Activated CD4-positive, alpha-beta T cell treated with anti-CD3 and anti-CD28 coated beads, Interleukin-2, amount 10 ng/mL, durations not matched to agents 7 days and 5 days (primary cell): ENCODE results near the gene GPR15LG. TPM values are rescaled to one million over a fixed set of nuclear protein-coding genes. Genes with fewer than 3 reads are reported as not detected.
A peak's percentile ranks its signal among the peaks of the same experiment; 100 is the strongest.

Experiments used
- CTCF ChIA-PET: fragments of 350-600 bp; sonication (Branson Sonifier 250); formaldehyde crosslinking; loops from one replicate; lab custom pipeline; 2021; ENCODE audit warnings: antibody characterized with exemption; lab: Charles Lee
- POLR2A ChIA-PET: fragments of 350-600 bp; sonication (Branson Sonifier 250); formaldehyde crosslinking; loops from one replicate; lab custom pipeline; 2021; ENCODE audit warnings: antibody characterized with exemption; lab: Charles Lee
- DNase-seq: peaks from one replicate; pipeline ENCODE4 v3.0.0-alpha.2; 2020
- H3K27ac Mint-ChIP-seq: one replicate; pipeline ENCODE4 v1.8.0; 2021; ENCODE audit warnings: mild to moderate bottlenecking, moderate library complexity, mixed read lengths
- H3K27me3 Mint-ChIP-seq: one replicate; pipeline ENCODE4 v1.8.0; 2021; ENCODE audit warnings: mixed read lengths
- H3K36me3 Mint-ChIP-seq: one replicate; pipeline ENCODE4 v1.8.0; 2021; ENCODE audit warnings: low read depth, mixed read lengths
- H3K4me1 Mint-ChIP-seq: one replicate; pipeline ENCODE4 v1.8.0; 2021; ENCODE audit warnings: mixed read lengths
- H3K4me3 Mint-ChIP-seq: one replicate; pipeline ENCODE4 v1.8.0; 2021; ENCODE audit warnings: mild to moderate bottlenecking, moderate library complexity, mixed read lengths
- H3K9me3 Mint-ChIP-seq: one replicate; pipeline ENCODE4 v1.8.0; 2021; ENCODE audit warnings: mixed read lengths
- total RNA-seq, 2 experiments: library from RNA; stranded (reverse); gene quantifications; one replicate each; pipeline ENCODE4 v1.2.3, GENCODE V29; 2021

The GPR15LG gene
- total RNA-seq, 2 experiments from 2014 or later, result not detected

DNA sequence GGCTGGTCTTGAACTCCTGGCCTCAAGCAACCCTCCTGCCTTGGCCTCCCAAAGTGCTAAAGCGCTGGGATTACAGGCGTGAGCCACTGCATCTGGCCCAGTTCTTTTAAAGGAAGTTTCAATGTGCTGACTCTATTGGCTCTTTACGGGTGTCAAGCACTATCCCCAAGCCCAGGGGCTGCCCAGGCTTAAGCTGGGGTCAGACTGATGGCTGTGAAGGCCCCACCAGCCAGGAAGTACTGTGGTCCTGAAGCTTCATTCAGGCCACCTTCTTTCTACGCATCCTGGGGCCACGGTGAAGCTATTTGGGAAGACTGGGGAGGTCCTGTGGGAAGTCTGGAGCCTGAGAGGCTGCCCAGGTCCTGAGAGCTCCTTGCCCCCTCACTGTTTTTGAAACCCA is 8.0 kb downstream of the GPR15LG start:
- H3K27ac Mint-ChIP-seq, result no peak overlapping the region
- no peak for DNase-seq
- peaks cover 7% of the 10 kb centered on the region for H3K4me1 Mint-ChIP-seq
- H3K27me3 Mint-ChIP-seq, result no peaks in the 10 kb centered on the region
- ChIA-PET CTCF (interaction anchor here (1.3 to 1.5 kb wide), 2 partner anchors 14 to 33 kb away, joined by 4 read pairs; no protein-coding TSS in a partner anchor), POLR2A (interaction anchor here (0.5 kb wide), 1 partner anchor 111 kb away, joined by 3 read pairs; no protein-coding TSS in a partner anchor)
- H3K36me3 Mint-ChIP-seq, result no peaks in the 10 kb centered on the region
- H3K9me3 Mint-ChIP-seq, result no peaks in the 10 kb centered on the region
- no peak overlapping the region for H3K4me3 Mint-ChIP-seq

DNA sequence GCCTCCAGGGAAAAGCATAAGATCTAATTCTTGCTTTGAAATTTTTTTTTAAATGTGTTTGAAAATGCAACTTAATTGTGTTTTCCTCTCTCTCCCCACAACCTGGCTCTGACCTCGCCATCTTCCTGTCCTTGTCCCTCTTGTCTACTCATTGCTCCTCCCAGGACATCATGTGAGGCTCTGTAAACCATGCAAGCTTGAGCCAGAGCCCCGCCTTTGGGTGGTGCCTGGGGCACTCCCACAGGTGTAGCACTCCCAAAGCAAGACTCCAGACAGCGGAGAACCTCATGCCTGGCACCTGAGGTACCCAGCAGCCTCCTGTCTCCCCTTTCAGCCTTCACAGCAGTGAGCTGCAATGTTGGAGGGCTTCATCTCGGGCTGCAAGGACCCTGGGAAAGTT is 10.9 kb downstream of the GPR15LG start:
- peaks cover 7% of the 10 kb centered on the region for H3K4me1 Mint-ChIP-seq
- ChIA-PET POLR2A (no interaction called here), CTCF (no interaction called here)
- H3K36me3 Mint-ChIP-seq, result no peaks in the 10 kb centered on the region
- no peak overlapping the region for H3K4me3 Mint-ChIP-seq
- no peaks in the 10 kb centered on the region for H3K27me3 Mint-ChIP-seq
- no peak for DNase-seq
- H3K27ac Mint-ChIP-seq, result peak overlapping the region; percentile 43
- H3K9me3 Mint-ChIP-seq, result no peaks in the 10 kb centered on the region

GRCh38 chr10:84185526-84186175 is 12.1 kb downstream of the GPR15LG start:
- H3K27ac Mint-ChIP-seq, result no peak overlapping the region
- ChIA-PET POLR2A (no interaction called here), CTCF (no interaction called here)
- no peak for DNase-seq
- no peak overlapping the region for H3K4me3 Mint-ChIP-seq
- H3K9me3 Mint-ChIP-seq, result no peaks in the 10 kb centered on the region
- peaks cover 11% of the 10 kb centered on the region for H3K4me1 Mint-ChIP-seq
- H3K27me3 Mint-ChIP-seq, result no peaks in the 10 kb centered on the region
- H3K36me3 Mint-ChIP-seq, result no peaks in the 10 kb centered on the region

GRCh38 chr10:84188815-84189214 is 15.2 kb downstream of the GPR15LG start:
- H3K4me3 Mint-ChIP-seq, result no peak overlapping the region
- H3K27ac Mint-ChIP-seq, result no peak overlapping the region
- CTCF ChIA-PET, result no interaction called here
- no peaks in the 10 kb centered on the region for H3K9me3 Mint-ChIP-seq
- DNase-seq, result no peak
- H3K4me1 Mint-ChIP-seq, result peaks cover 20% of the 10 kb centered on the region
- POLR2A ChIA-PET, result no interaction called here
- no peaks in the 10 kb centered on the region for H3K36me3 Mint-ChIP-seq
- H3K27me3 Mint-ChIP-seq, result peaks cover 15% of the 10 kb centered on the region

GRCh38 chr10:84190621-84191020 is 17.0 kb downstream of the GPR15LG start:
- POLR2A ChIA-PET, result no interaction called here
- peaks cover 14% of the 10 kb centered on the region for H3K4me1 Mint-ChIP-seq
- CTCF ChIA-PET, result no interaction called here

GRCh38 chr10:84191106-84191505 is 17.5 kb downstream of the GPR15LG start:
- Mint-ChIP-seq H3K4me3 (no peak overlapping the region), H3K4me1 (peaks cover 14% of the 10 kb centered on the region), H3K9me3 (no peaks in the 10 kb centered on the region), H3K27me3 (peaks cover 32% of the 10 kb centered on the region), H3K36me3 (no peaks in the 10 kb centered on the region), H3K27ac (no peak overlapping the region)
- ChIA-PET POLR2A (no interaction called here), CTCF (no interaction called here)
- peak; percentile 47 for DNase-seq

More at GRCh38 chr10:84190621-84191020, 17.0 kb downstream of the GPR15LG start:
- no peak overlapping the region for H3K27ac Mint-ChIP-seq
- H3K4me3 Mint-ChIP-seq, result no peak overlapping the region
- no peak for DNase-seq
- no peaks in the 10 kb centered on the region for H3K36me3 Mint-ChIP-seq
- H3K27me3 Mint-ChIP-seq, result peaks cover 27% of the 10 kb centered on the region
- no peaks in the 10 kb centered on the region for H3K9me3 Mint-ChIP-seq

DNA sequence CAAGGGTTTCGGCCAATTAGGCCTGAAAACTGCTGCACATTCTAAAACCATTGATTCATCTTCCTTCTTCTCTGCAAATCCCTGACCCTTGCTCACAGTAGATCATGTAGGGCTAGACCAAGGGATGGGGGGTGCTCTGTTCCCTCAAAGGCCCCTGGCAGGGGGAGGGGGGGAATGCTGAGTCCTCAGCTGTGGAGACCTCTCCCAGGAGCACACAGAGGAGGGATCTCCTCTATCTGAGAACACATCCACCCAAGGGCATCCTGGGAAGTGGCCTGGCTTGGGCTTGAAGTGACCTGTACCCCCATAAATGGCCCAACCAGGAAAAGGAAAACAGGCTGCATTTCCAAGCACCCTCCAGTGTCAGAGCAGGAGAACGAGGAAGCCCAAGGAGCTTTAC is 19.7 kb downstream of the GPR15LG start:
- peaks cover 43% of the 10 kb centered on the region for H3K27me3 Mint-ChIP-seq
- H3K36me3 Mint-ChIP-seq, result no peaks in the 10 kb centered on the region
- no peaks in the 10 kb centered on the region for H3K9me3 Mint-ChIP-seq
- no peak overlapping the region for H3K4me3 Mint-ChIP-seq
- CTCF ChIA-PET, result interaction anchor here (1.0 to 1.4 kb wide), 3 partner anchors 11 to 30 kb away, joined by 3 to 6 read pairs (median 5); no protein-coding TSS in a partner anchor
- DNase-seq, result no peak
- H3K27ac Mint-ChIP-seq, result no peak overlapping the region
- H3K4me1 Mint-ChIP-seq, result peaks cover 14% of the 10 kb centered on the region
- POLR2A ChIA-PET, result no interaction called here

- H3K27ac Mint-ChIP-seq, result no peak overlapping the region
- H3K9me3 Mint-ChIP-seq, result no peaks in the 10 kb centered on the region
- no peaks in the 10 kb centered on the region for H3K36me3 Mint-ChIP-seq
- no peak overlapping the region for H3K4me3 Mint-ChIP-seq
- CTCF ChIA-PET, result interaction anchor here (1.2 to 1.4 kb wide), 2 partner anchors 11 to 24 kb away, joined by 3 to 6 read pairs; no protein-coding TSS in a partner anchor
- peaks cover 14% of the 10 kb centered on the region for H3K4me1 Mint-ChIP-seq
- DNase-seq, result no peak
- H3K27me3 Mint-ChIP-seq, result peaks cover 44% of the 10 kb centered on the region
- POLR2A ChIA-PET, result no interaction called here
Measured at GRCh38 chr10:84193846-84194423, 20.3 kb downstream of the GPR15LG start.

- peaks cover 44% of the 10 kb centered on the region for H3K27me3 Mint-ChIP-seq
- DNase-seq, result peak; percentile 36
- no peak within 1 kb of the TSS for H3K27ac Mint-ChIP-seq
- CTCF ChIA-PET, result interaction anchor here (0.6 to 1.2 kb wide), 3 partner anchors 12 to 26 kb away, joined by 3 to 4 read pairs (median 3); no protein-coding TSS in a partner anchor
- no peaks in the 10 kb centered on the region for H3K9me3 Mint-ChIP-seq
- POLR2A ChIA-PET, result no interaction called here
- peak within 1 kb of the TSS; percentile 20 for H3K4me3 Mint-ChIP-seq
- H3K36me3 Mint-ChIP-seq, result no peaks in the 10 kb centered on the region
- H3K4me1 Mint-ChIP-seq, result peaks cover 14% of the 10 kb centered on the region
Measured at GRCh38 chr10:84194424-84195043, 20.9 kb downstream of the GPR15LG start, which contains the start of gene CDHR1. Gene CDHR1, plus strand, starts transcription at chr10:84194537. Its CDS starts 224 bp downstream, at chr10:84194761.

DNA sequence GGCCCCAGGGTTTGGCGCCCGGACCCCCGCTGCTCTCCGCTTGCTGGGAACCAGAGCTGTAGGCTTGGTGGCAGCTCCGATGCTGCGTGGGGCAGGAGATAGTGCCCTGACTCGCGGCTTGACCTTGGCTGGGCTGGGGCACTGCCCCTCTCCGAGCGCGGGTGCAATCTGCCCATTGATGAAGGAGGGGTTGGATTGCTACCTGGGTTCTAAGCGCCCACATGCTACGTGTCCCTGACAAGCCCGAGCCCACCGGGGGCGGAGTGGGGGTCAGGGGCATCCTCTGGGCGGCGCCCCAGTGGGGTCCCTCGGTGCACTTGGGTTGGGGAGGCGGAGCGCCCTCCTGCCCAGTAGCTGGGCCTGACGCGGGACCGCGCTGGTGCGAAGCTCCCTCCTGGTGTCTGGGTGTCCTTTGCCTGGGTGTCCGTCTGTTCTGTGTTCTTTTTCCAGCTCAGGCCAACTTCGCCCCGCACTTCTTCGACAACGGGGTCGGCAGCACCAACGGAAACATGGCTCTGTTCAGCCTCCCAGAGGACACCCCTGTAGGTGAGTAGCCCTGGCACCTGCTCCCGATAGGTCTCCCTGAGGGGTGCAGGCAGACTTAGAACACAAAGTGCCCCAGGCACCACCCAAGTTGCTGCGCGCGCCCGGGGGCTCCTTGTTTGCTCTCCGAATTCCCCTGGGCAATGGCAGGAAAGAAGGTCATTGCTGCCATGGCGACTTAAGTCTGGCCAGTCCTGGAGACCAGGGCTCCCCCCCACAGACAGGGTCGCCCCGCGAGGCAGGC is 21.6 kb downstream of the GPR15LG start:
- Mint-ChIP-seq H3K27ac (no peak overlapping the region), H3K36me3 (no peaks in the 10 kb centered on the region), H3K4me1 (peaks cover 14% of the 10 kb centered on the region), H3K27me3 (peaks cover 44% of the 10 kb centered on the region), H3K4me3 (peak overlapping the region; percentile 20), H3K9me3 (no peaks in the 10 kb centered on the region)
- POLR2A ChIA-PET, result no interaction called here
- CTCF ChIA-PET, result interaction anchor here (0.6 to 1.0 kb wide), 3 partner anchors 13 to 47 kb away, joined by 3 to 4 read pairs (median 3); no protein-coding TSS in a partner anchor
- DNase-seq, result no peak

DNA sequence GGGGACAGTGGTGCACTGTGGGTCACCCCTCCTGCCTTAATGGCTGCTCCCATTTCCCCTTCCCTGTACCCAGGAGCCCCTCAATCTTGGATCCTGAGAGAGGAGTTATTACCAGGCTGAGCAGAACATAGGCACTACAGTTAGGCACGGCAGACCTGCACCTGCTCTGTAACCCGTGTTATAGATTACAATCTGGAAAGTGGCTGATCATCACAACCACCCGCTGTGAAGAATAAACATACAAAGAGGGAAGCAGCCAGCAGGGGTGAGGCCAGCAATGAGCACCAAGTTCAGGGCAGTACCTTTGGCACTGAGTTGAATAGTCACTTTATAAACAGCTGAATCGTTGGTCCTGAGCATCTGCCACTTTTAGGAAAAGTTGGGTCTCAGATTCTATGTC is 22.5 kb downstream of the GPR15LG start:
- Mint-ChIP-seq H3K36me3 (no peaks in the 10 kb centered on the region), H3K27me3 (peaks cover 44% of the 10 kb centered on the region), H3K27ac (no peak overlapping the region), H3K9me3 (no peaks in the 10 kb centered on the region), H3K4me1 (peaks cover 5% of the 10 kb centered on the region), H3K4me3 (no peak overlapping the region)
- CTCF ChIA-PET, result interaction anchor here (1.0 kb wide), 1 partner anchor 48 kb away, joined by 3 read pairs; no protein-coding TSS in a partner anchor
- DNase-seq, result no peak
- POLR2A ChIA-PET, result no interaction called here

GRCh38 chr10:84196941-84197340 is 23.3 kb downstream of the GPR15LG start:
- POLR2A ChIA-PET, result no interaction called here
- H3K27me3 Mint-ChIP-seq, result peaks cover 41% of the 10 kb centered on the region

More at GRCh38 chr10:84196941-84197340, 23.3 kb downstream of the GPR15LG start:
- no peak for DNase-seq
- CTCF ChIA-PET, result interaction anchor here (1.5 kb wide), 1 partner anchor 49 kb away, joined by 3 read pairs; no protein-coding TSS in a partner anchor
- Mint-ChIP-seq H3K4me3 (no peak overlapping the region), H3K4me1 (no peaks in the 10 kb centered on the region), H3K36me3 (no peaks in the 10 kb centered on the region), H3K27ac (no peak overlapping the region), H3K9me3 (no peaks in the 10 kb centered on the region)
